GM12878 (cell line): ENCODE data around the gene ELMO3. TPM values are rescaled to one million over a fixed set of nuclear protein-coding genes. Genes with fewer than 3 reads are reported as not detected.

Source experiments
- ATAC-seq: fragments of 200-7000 bp; cut with Tn5 transposase; 3 replicates; pipeline ENCODE4 v1.9.1; 2020; ENCODE audit warnings: mild to moderate bottlenecking, moderate library complexity
- BruUV-seq: library from RNA; stranded (reverse); fragments of 400-500 nt; replicated peaks from 2 replicates; lab custom pipeline; 2021; lab: Mats Ljungman, UMichigan
- CTCF ChIA-PET: fragments of 300-600 bp; sonication (Branson Sonifier 250); formaldehyde crosslinking; extraction: SDS; loops from one replicate; lab custom pipeline; 2021; ENCODE audit warnings: inconsistent platforms; lab: Yijun Ruan, JAX
- POLR2A ChIA-PET: fragments of 350-600 bp; formaldehyde crosslinking; extraction: SDS; loops from one replicate; lab custom pipeline; 2021; ENCODE audit warnings: inconsistent platforms; lab: Charles Lee
- RAD21 ChIA-PET: fragments of 300-600 bp; sonication (Branson Sonifier 250); formaldehyde crosslinking; loops from one replicate; lab custom pipeline; 2023; ENCODE audit warnings: antibody characterized with exemption; ENCODE audit not compliant: unreplicated experiment; lab: Charles Lee
- SMC1A ChIA-PET: fragments of 300-600 bp; sonication (Branson Sonifier 250); formaldehyde crosslinking; loops from one replicate; lab custom pipeline; 2023; ENCODE audit not compliant: unreplicated experiment, uncharacterized antibody; lab: Charles Lee
- DNase-seq: peaks from one replicate; pipeline ENCODE4 v3.0.0-alpha.2; 2011; ENCODE audit warnings: low read depth, low spot score
- FAIRE-seq: peaks from 3 replicates; lab custom pipeline; 2011; peaks lifted over from hg19 to GRCh38; lab: Jason Lieb, UNC
- H2AFZ ChIP-seq: 2 replicates; pipeline ENCODE4 v1.6.0; 2011; ENCODE audit warnings: low read depth, low read length, control low read depth; ENCODE audit not compliant: control insufficient read depth
- H3K27ac ChIP-seq: 2 replicates; pipeline ENCODE4 v1.5.1; 2011; ENCODE audit warnings: control low read depth; ENCODE audit not compliant: control insufficient read depth, insufficient read depth
- H3K27me3 ChIP-seq, 2 experiments: replicated peaks in 1 of 2; 2 replicates each; pipeline versions ENCODE4 v1.6.0 to v1.6.1; 2011; ENCODE audit warnings: low read length in 1 of 2; ENCODE audit not compliant: control insufficient read depth in 2 of 2, insufficient read depth in 2 of 2
- H3K36me3 ChIP-seq, 2 experiments: 2 replicates each; pipeline ENCODE4 v1.5.1; 2011; ENCODE audit warnings: low read length in 1 of 2; ENCODE audit not compliant: control insufficient read depth in 2 of 2, insufficient read depth in 2 of 2
- H3K4me1 ChIP-seq: 2 replicates; pipeline ENCODE4 v1.6.1; 2011; ENCODE audit warnings: mild to moderate bottlenecking, low read length, moderate library complexity, mixed read lengths; ENCODE audit not compliant: control insufficient read depth, insufficient read depth
- H3K4me2 ChIP-seq: 2 replicates; pipeline ENCODE4 v1.6.0; 2011; ENCODE audit warnings: control low read depth; ENCODE audit not compliant: control insufficient read depth, insufficient read depth
- H3K4me3 ChIP-seq: fragments of 200-600 bp; sonication (generic); 2 replicates; pipeline ENCODE4 v1.5.1; 2016
- H3K79me2 ChIP-seq: 2 replicates; pipeline ENCODE4 v1.6.0; 2011; ENCODE audit warnings: low read length; ENCODE audit not compliant: control insufficient read depth, insufficient read depth
- H3K9ac ChIP-seq: 2 replicates; pipeline ENCODE4 v1.8.0; 2011; ENCODE audit warnings: low read length, control low read depth, mixed read lengths; ENCODE audit not compliant: control insufficient read depth, insufficient read depth
- H3K9me3 ChIP-seq: replicated peaks from 3 replicates; pipeline ENCODE4 v1.5.1; 2011; ENCODE audit warnings: mild to moderate bottlenecking, low read length; ENCODE audit not compliant: control insufficient read depth, insufficient read depth
- H4K20me1 ChIP-seq: 2 replicates; pipeline ENCODE4 v1.6.0; 2011; ENCODE audit not compliant: control insufficient read depth, insufficient read depth
- BMI1 ChIP-seq: fragments of 450-650 bp; IDR thresholded peaks from 2 replicates; pipeline ENCODE4 v1.6.1; 2016; ENCODE audit warnings: mild to moderate bottlenecking, moderate library complexity, borderline replicate concordance
- HDGF ChIP-seq: fragments of 450-650 bp; IDR thresholded peaks from 2 replicates; pipeline ENCODE4 v1.6.1; 2016; ENCODE audit warnings: antibody characterized with exemption
- SIN3A ChIP-seq: IDR thresholded peaks from 2 replicates; pipeline ENCODE4 v1.6.1; 2012; ENCODE audit warnings: low read depth, low read length, improper control_type of control experiment
- SPI1 ChIP-seq: IDR thresholded peaks from 2 replicates; pipeline ENCODE4 v1.6.1; 2011; ENCODE audit warnings: low read depth, mild to moderate bottlenecking, low read length, moderate library complexity, borderline replicate concordance; ENCODE audit not compliant: insufficient read depth
- WGBS: methylation state at CpG from one replicate; pipeline ENCODE4 v1.1.6; 2016; ENCODE audit warnings: low lambda C conversion rate; ENCODE audit not compliant: insufficient replicate concordance, insufficient coverage; ENCODE audit errors: missing lambda C conversion rate; 5-methylcytosine and 5-hydroxymethylcytosine counted together
- in situ Hi-C: fragments of 300-500 bp; cut with MboI; formaldehyde crosslinking; loops from 9 replicates; pipeline ENCODE4 v1.14.3; 2018; ENCODE audit warnings: mixed read lengths
- intact Hi-C: fragments of 100-400 bp; cut with micrococcal nuclease; formaldehyde crosslinking; loops from one replicate; pipeline ENCODE4 v1.14.2; 2022; ENCODE audit not compliant: unreplicated experiment
- polyA plus RNA-seq, 11 experiments: library from polyadenylated mRNA; depleted of rRNA in 4 of 11; unstranded in 6 of 11; stranded (reverse) in 5 of 11; fragments of >200 nt; fragmentation: Nextera tagmentation in 4 of 11; fragmentation: Illumina TruSeq in 1 of 11; extraction: Ambion mirVana in 4 of 11; extraction: Trizol in 1 of 11; gene quantifications; 1 replicate in 1 of 11; 2 replicates in 10 of 11; pipeline versions ENCODE4 v1.2.1 to v1.2.3, GENCODE V29; 2011 to 2016; ENCODE audit warnings: inconsistent platforms in 2 of 11, missing spikeins in 2 of 11, low read depth in 1 of 11
- total RNA-seq, 4 experiments: library from RNA; depleted of rRNA in 3 of 4; stranded (reverse); fragments of >200 nt in 3 of 4; fragmentation: Illumina TruSeq in 1 of 4; extraction: Trizol in 1 of 4; gene quantifications; 2 replicates each; pipeline versions ENCODE4 v1.2.1 to v1.2.3, GENCODE V29; 2013 to 2021
- TF ChIP-seq, protein P1 (sequence below): IDR thresholded peaks from 2 replicates; pipeline ENCODE4 v1.6.1; 2011; ENCODE audit warnings: borderline replicate concordance, low read depth, mild to moderate bottlenecking, moderate library complexity, low read length; ENCODE audit not compliant: insufficient read depth, poor library complexity, severe bottlenecking

ELMO3 gene
- total and polyA plus RNA-seq, 10 of the 15 experiments (the other 5 are each of a cell fraction or from before 2014, with no cell fraction given): 0.05 to 4.7 (median 0.96) TPM; not detected in 1

- TF ChIP-seq, protein P1, sequence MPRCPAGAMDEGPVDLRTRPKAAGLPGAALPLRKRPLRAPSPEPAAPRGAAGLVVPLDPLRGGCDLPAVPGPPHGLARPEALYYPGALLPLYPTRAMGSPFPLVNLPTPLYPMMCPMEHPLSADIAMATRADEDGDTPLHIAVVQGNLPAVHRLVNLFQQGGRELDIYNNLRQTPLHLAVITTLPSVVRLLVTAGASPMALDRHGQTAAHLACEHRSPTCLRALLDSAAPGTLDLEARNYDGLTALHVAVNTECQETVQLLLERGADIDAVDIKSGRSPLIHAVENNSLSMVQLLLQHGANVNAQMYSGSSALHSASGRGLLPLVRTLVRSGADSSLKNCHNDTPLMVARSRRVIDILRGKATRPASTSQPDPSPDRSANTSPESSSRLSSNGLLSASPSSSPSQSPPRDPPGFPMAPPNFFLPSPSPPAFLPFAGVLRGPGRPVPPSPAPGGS: no peak
- TF ChIP-seq SPI1 (no peak), BMI1 (no peak)
- TF ChIP-seq, all 136 proteins: peak for 0
Measured at GRCh38 chr16:67190448-67191399, 8.2 kb upstream of the ELMO3 start (continued).

GRCh38 chr16:67191411-67191994 is 7.4 kb upstream of the ELMO3 start:
- SMC1A ChIA-PET: interaction anchor here (2.1 kb wide), 1 partner anchor 53 kb away, joined by 9 read pairs; no protein-coding TSS in a partner anchor
- Histone ChIP-seq H3K4me1 (peaks cover 8% of the 10 kb centered on the region), H4K20me1 (peaks cover 7% of the 10 kb centered on the region), H3K79me2 (peaks cover 23% of the 10 kb centered on the region), H3K9me3 (no peaks in the 10 kb centered on the region), H3K27ac (no peak overlapping the region), H2AFZ (peak overlapping the region; percentile 45), H3K36me3 (peaks cover 9 to 17% of the 10 kb centered on the region in 2 experiments), H3K27me3 (no peaks in the 10 kb centered on the region), H3K9ac (0 out of 2 replicates have a peak overlapping the region, but pooled peaks have one; percentile 3), H3K4me3 (peak overlapping the region; percentile 99; the same call in 1 of the 2 replicates), H3K4me2 (peak overlapping the region; percentile 58)
- CTCF ChIA-PET: interaction anchor here (1.6 kb wide), 1 partner anchor 173 kb away, joined by 5 read pairs; no protein-coding TSS in a partner anchor
- FAIRE-seq: no peak
- 24% methylated on average over 9 of the region's 9 CpGs for WGBS
- intact Hi-C loops (no loop called here), in situ Hi-C loops (no loop called here)
- no peak; the same call in 2 of the 3 replicates for ATAC-seq
- POLR2A ChIA-PET: interaction anchor here (0.7 to 4.7 kb wide), 3 partner anchors 35 to 53 kb away, joined by 4 to 22 read pairs (median 4); partner anchors contain the start of gene TMEM208
- BruUV-seq: no TSS peak
- no peak for DNase-seq
- RAD21 ChIA-PET: interaction anchor here (1.2 to 1.4 kb wide), 2 partner anchors 21 to 53 kb away, joined by 3 to 4 read pairs; partner anchors contain the start of gene NOL3
- TF ChIP-seq SIN3A (no peak), HDGF (peak; percentile 85)
- TF ChIP-seq, all 136 proteins: peak for 1
